HG02852 (cell line): ENCODE results near the gene RNF103.
A peak's percentile ranks its signal among the peaks of the same experiment; 100 is the strongest.

ENCODE experiments used
- ATAC-seq: cut with Tn5 transposase; IDR thresholded peaks from one replicate; pipeline ENCODE4 v1.9.1; 2021; ENCODE audit warnings: mild to moderate bottlenecking, moderate library complexity; ENCODE audit not compliant: unreplicated experiment

RNF103 gene

GRCh38 chr2:86577817-86578456 is 45.7 kb downstream of the RNF103 start:
- no peak for ATAC-seq

- ATAC-seq = no peak
Observed at GRCh38 chr2:86570059-86570458, 53.6 kb downstream of the RNF103 start.

GRCh38 chr2:86566821-86567190 is 56.9 kb downstream of the RNF103 start:
- ATAC-seq = no peak

GRCh38 chr2:86566158-86566820 is 57.4 kb downstream of the RNF103 start:
- no peak for ATAC-seq

- ATAC-seq = no peak
Observed at GRCh38 chr2:86563650-86564061, 60.0 kb downstream of the RNF103 start.

- ATAC-seq = peak; percentile 90
Observed at GRCh38 chr2:86562922-86563649, 60.6 kb downstream of the RNF103 start, which contains the start of gene CHMP3. TSS of gene CHMP3 (minus strand) at chr2:86563443. CDS start at chr2:86563348, 95 bp downstream.

GRCh38 chr2:86562485-86562921 is 61.2 kb downstream of the RNF103 start:
- no peak for ATAC-seq

- ATAC-seq = no peak
Observed at GRCh38 chr2:86557836-86558235, 65.8 kb downstream of the RNF103 start.

- ATAC-seq = no peak
Observed at GRCh38 chr2:86556508-86556907, 67.2 kb downstream of the RNF103 start.
